SK-N-SH (cell line): ENCODE results near the gene GABARAPL2.

Source experiments
- CHD2 ChIP-seq: fragments of 150-350 bp; IDR thresholded peaks from 2 replicates; pipeline ENCODE4 v1.6.1; 2018; ENCODE audit warnings: low read length; ENCODE audit not compliant: partially characterized antibody
- EP300 ChIP-seq, 2 experiments: IDR thresholded peaks; 2 replicates each; pipeline versions ENCODE4 v1.4.0 to v1.6.1; 2012; ENCODE audit warnings: borderline replicate concordance in 1 of 2, low read depth in 1 of 2, low read length in 1 of 2
- NRF1 ChIP-seq: IDR thresholded peaks from 2 replicates; pipeline ENCODE4 v1.6.1; 2012; ENCODE audit warnings: low read depth, mild to moderate bottlenecking, low read length
- RAD21 ChIP-seq: IDR thresholded peaks from 2 replicates; pipeline ENCODE4 v1.6.1; 2012; ENCODE audit warnings: mild to moderate bottlenecking, low read length
- RXRA ChIP-seq: IDR thresholded peaks from 2 replicates; pipeline ENCODE4 v1.4.0; 2012; ENCODE audit warnings: low read depth, mild to moderate bottlenecking, borderline replicate concordance
- TEAD4 ChIP-seq: IDR thresholded peaks from 2 replicates; pipeline ENCODE4 v1.4.0; 2012; ENCODE audit warnings: mild to moderate bottlenecking, borderline replicate concordance; ENCODE audit not compliant: insufficient read depth
- TF ChIP-seq, protein P1 (sequence below): fragments of 200-600 bp; sonication (generic); IDR thresholded peaks from 2 replicates; pipeline ENCODE4 v1.6.1; 2017; ENCODE audit warnings: antibody characterized with exemption, mild to moderate bottlenecking, moderate library complexity
- TF ChIP-seq, protein P2 (sequence below): IDR thresholded peaks from 2 replicates; pipeline ENCODE4 v1.6.1; 2012; ENCODE audit warnings: mild to moderate bottlenecking, low read depth, low read length, moderate library complexity

- TF ChIP-seq, protein P1, sequence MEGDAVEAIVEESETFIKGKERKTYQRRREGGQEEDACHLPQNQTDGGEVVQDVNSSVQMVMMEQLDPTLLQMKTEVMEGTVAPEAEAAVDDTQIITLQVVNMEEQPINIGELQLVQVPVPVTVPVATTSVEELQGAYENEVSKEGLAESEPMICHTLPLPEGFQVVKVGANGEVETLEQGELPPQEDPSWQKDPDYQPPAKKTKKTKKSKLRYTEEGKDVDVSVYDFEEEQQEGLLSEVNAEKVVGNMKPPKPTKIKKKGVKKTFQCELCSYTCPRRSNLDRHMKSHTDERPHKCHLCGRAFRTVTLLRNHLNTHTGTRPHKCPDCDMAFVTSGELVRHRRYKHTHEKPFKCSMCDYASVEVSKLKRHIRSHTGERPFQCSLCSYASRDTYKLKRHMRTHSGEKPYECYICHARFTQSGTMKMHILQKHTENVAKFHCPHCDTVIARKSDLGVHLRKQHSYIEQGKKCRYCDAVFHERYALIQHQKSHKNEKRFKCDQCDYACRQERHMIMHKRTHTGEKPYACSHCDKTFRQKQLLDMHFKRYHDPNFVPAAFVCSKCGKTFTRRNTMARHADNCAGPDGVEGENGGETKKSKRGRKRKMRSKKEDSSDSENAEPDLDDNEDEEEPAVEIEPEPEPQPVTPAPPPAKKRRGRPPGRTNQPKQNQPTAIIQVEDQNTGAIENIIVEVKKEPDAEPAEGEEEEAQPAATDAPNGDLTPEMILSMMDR, result no peak
- no peak for TF ChIP-seq EP300 (IDR thresholded peaks at IDR 0.05; ENCODE audit: borderline replicate concordance in 1 of 2, low read depth in 1 of 2, low read length in 1 of 2)
- TF ChIP-seq NRF1, result no peak
- no peak for TF ChIP-seq CHD2
- no peak for TF ChIP-seq RXRA
- TF ChIP-seq, protein P2, sequence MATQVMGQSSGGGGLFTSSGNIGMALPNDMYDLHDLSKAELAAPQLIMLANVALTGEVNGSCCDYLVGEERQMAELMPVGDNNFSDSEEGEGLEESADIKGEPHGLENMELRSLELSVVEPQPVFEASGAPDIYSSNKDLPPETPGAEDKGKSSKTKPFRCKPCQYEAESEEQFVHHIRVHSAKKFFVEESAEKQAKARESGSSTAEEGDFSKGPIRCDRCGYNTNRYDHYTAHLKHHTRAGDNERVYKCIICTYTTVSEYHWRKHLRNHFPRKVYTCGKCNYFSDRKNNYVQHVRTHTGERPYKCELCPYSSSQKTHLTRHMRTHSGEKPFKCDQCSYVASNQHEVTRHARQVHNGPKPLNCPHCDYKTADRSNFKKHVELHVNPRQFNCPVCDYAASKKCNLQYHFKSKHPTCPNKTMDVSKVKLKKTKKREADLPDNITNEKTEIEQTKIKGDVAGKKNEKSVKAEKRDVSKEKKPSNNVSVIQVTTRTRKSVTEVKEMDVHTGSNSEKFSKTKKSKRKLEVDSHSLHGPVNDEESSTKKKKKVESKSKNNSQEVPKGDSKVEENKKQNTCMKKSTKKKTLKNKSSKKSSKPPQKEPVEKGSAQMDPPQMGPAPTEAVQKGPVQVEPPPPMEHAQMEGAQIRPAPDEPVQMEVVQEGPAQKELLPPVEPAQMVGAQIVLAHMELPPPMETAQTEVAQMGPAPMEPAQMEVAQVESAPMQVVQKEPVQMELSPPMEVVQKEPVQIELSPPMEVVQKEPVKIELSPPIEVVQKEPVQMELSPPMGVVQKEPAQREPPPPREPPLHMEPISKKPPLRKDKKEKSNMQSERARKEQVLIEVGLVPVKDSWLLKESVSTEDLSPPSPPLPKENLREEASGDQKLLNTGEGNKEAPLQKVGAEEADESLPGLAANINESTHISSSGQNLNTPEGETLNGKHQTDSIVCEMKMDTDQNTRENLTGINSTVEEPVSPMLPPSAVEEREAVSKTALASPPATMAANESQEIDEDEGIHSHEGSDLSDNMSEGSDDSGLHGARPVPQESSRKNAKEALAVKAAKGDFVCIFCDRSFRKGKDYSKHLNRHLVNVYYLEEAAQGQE, result no peak
- TF ChIP-seq TEAD4, result no peak
- TF ChIP-seq RAD21, result no peak
Measured at GRCh38 chr16:75584108-75584507, 17.9 kb downstream of the GABARAPL2 start.
